Stimulated activated naive CD8-positive, alpha-beta T cell treated with anti-CD3 and anti-CD28 coated beads, Interleukin-15, amount 100 ng/mL, for 72 hours (primary cell): Measurements from ENCODE around the gene TMIE.

Experiments used
- ATAC-seq: fragments of 150-1000 bp; cut with Tn5 transposase; 2 replicates; pipeline ENCODE4 v1.10.0; 2021; ENCODE audit warnings: mild to moderate bottlenecking, moderate library complexity
- DNase-seq, 2 donors: peaks; one replicate each; pipeline ENCODE4 v3.0.0; 2021 to 2022
- H3K27ac Mint-ChIP-seq, 2 donors: one replicate each; pipeline ENCODE4 v1.8.0; 2022; ENCODE audit warnings: mild to moderate bottlenecking in 2 of 2, mixed read lengths in 2 of 2, moderate library complexity in 2 of 2
- H3K27me3 Mint-ChIP-seq: one replicate; pipeline ENCODE4 v1.8.0; 2022; ENCODE audit warnings: mixed read lengths
- H3K4me1 Mint-ChIP-seq: one replicate; pipeline ENCODE4 v1.8.0; 2022; ENCODE audit warnings: mild to moderate bottlenecking, mixed read lengths
- H3K4me3 Mint-ChIP-seq, 2 donors: one replicate each; pipeline ENCODE4 v1.8.0; 2022; ENCODE audit warnings: mild to moderate bottlenecking in 2 of 2, mixed read lengths in 2 of 2, moderate library complexity in 1 of 2
- H3K9me3 Mint-ChIP-seq, 2 donors: one replicate each; pipeline ENCODE4 v1.8.0; 2022; ENCODE audit warnings: mixed read lengths in 2 of 2

TMIE gene

DNA sequence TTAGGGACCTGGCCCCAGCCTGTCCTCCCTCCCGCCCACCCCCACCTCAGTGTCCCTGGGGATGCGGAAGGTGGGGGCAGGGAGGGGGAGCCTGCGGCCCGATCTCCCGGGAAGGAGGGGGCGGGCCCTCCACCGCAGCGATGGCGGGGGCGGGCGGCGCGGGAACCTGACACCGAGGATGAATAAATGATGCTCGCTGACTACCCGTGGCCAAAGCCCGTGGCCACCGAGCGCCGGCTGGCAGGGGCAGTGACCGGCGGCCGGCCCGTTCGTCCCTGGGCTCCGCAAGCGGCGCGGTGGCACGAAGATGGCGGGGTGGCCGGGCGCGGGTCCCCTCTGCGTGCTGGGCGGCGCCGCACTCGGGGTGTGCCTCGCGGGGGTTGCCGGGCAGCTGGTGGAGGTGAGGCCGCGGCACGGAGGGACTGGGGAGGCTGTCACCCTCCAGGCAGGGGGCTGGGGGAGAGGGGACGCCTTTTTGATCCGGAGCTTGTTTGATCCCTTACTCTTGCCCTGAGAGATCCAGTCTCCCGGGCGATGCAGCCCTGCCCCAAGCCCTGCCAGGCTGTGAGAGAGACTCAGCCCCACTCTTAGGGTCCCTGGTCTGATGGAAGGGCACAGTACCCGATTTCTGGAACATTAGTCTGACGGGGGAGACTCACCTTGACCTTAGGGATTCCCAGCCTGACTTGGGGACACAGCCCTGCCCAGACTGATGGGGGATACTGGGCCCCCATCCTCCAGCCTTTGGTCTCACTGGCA, at the start of gene TMIE:
Gene TMIE (plus strand): TSS at position 212 of the 759 bp plus-strand sequence. CDS start 96 bp downstream, at position 308.
- H3K9me3 Mint-ChIP-seq = no peaks in the 10 kb centered on the region
- no peak within 1 kb of the TSS for H3K27ac Mint-ChIP-seq
- peak within 1 kb of the TSS; percentile 34 for H3K4me3 Mint-ChIP-seq
- DNase-seq = no peak
- H3K27me3 Mint-ChIP-seq = peaks cover 13% of the 10 kb centered on the region
- peaks cover 7% of the 10 kb centered on the region for H3K4me1 Mint-ChIP-seq
- peak; percentile 13 for ATAC-seq

DNA sequence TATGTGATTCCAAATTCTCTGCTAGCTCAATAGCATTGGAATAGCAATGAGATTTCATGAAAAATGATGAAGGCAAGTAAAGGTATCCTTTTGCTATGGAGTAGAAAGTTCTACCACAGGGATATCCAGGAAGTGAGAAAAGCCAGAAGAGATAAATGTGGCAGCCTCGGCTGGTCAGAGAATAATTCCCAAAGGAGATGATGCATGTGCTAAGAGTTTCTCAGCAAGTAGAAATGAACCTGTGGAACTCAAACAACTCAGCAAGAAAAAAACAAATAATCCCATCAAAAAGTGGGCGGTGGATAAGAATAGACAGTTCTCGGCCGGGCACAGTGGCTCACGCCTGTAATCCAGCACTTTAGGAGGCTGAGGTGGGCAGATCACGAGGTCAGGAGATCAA, 45.9 kb upstream of the TMIE start:
- Mint-ChIP-seq H3K4me1 (no peaks in the 10 kb centered on the region), H3K27me3 (peaks cover 18% of the 10 kb centered on the region), H3K27ac (no peak overlapping the region), H3K9me3 (peaks cover 12 to 15% of the 10 kb centered on the region in 2 donors), H3K4me3 (no peak overlapping the region)
- DNase-seq (no peak), ATAC-seq (no peak)

DNA sequence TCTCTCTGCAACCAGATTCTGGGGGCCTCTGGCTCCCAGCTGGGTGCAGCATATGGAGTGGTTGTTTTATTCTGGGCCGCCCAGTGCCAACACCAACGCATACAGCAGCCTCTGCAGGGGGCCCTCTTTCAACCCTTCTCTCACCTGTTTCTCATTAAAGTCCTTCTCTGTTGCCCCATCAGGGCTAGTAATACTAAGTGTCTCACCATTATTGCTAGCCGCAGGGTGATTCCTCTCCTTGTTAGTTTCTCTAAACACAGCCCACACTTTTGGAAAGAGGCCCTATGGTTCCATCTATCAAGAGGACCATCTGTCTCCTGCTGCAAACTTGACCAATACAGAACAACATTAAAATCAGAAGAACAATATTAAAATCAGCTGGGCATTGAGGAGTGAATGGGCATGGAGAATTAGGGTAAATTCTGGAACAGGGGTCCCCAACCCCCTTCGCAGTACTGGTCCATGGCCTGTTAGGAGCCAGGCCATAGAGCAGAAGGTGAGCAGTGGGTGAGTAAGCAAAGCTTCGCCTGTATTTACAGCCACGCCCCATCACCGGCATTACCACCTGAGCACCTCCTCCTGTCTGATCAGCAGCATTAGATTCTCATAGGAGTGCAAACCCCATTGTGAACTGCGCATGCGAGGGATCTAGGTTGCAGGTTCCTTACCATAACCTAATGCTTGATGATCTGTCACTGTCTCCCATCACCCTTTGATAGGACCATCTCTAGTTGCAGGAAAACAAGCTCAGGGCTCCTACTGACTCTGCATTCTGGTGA, 44.2 kb upstream of the TMIE start:
- Mint-ChIP-seq H3K27me3 (peaks cover 22% of the 10 kb centered on the region), H3K27ac (no peak overlapping the region), H3K4me3 (no peak overlapping the region), H3K4me1 (no peaks in the 10 kb centered on the region), H3K9me3 (peaks cover 6% of the 10 kb centered on the region in 2 donors)
- ATAC-seq (no peak), DNase-seq (no peak)

- no peak overlapping the region for H3K4me3 Mint-ChIP-seq
- ATAC-seq = no peak
- peaks cover 17% of the 10 kb centered on the region for H3K27me3 Mint-ChIP-seq
- H3K9me3 Mint-ChIP-seq = no peaks in the 10 kb centered on the region
- H3K27ac Mint-ChIP-seq = no peak overlapping the region
- no peak for DNase-seq
- H3K4me1 Mint-ChIP-seq = no peaks in the 10 kb centered on the region
These were observed 41.9 kb upstream of the TMIE start for GRCh38 chr3:46659285-46659684.

- Mint-ChIP-seq H3K4me1 (no peaks in the 10 kb centered on the region), H3K9me3 (no peaks in the 10 kb centered on the region), H3K27ac (peak overlapping the region in 1 of 2 donors; percentile 85), H3K27me3 (peaks cover 14% of the 10 kb centered on the region), H3K4me3 (no peak overlapping the region)
- no peak for ATAC-seq
- no peak for DNase-seq
These were observed 41.2 kb upstream of the TMIE start for GRCh38 chr3:46660003-46660402.

DNA sequence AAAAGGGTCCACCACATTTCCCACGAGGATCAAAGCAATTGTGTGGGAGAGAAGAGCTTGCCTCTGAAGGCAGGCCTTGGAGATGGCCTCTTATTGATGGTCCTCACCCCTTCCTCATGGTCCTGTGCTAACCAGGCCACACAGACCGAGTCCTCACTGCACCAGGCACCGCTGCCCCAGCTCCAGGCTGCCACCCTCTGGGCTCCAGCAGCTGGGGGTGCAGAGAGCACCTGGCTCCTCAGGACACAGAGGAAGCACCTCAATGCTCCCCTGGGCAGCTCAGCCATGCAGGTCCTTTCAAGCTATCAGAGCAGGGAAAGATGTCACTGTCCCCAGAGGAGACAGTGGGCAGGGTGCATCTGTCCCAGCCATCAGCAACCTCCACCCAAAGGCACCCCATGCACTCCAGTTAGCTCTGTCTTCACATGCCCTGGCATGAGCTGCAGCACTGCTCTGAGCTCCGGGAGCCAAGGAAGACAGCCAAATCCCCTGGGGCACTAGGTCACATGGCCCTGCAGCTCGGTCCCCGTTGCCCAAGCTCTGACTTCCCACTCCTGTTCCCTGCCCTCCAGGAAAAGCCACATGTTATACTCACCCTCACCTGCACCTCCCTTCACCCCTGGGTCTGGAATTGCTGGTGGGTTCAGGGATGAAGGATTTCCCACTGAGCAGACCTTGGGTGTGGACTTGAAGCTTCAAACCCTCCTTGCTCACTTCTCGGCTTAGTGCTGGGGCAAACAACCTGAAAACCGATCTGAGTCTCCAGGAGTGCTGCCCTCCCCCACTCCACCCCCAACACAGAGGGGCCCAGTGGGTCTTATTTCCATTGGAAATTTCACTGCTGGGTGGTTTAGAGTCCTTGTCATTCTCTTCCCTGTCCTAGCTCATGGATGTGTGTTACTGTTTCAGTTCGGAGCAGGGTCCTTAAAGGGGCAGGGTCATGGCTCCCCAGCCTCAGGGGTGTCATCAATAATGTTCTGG, 40.4 kb upstream of the TMIE start:
- no peak for ATAC-seq

GRCh38 chr3:46661776-46662766, 39.1 kb upstream of the TMIE start:
- Mint-ChIP-seq H3K4me1 (no peaks in the 10 kb centered on the region), H3K27ac (peak overlapping the region in 1 of 2 donors; percentile 39), H3K27me3 (peaks cover 6% of the 10 kb centered on the region), H3K9me3 (no peaks in the 10 kb centered on the region), H3K4me3 (no peak overlapping the region)
- DNase-seq = no peak
- no peak for ATAC-seq

More for the DNA sequence above, 40.4 kb upstream of the TMIE start:
- H3K9me3 Mint-ChIP-seq = no peaks in the 10 kb centered on the region
- no peak overlapping the region for H3K4me3 Mint-ChIP-seq
- no peak overlapping the region for H3K27ac Mint-ChIP-seq
- H3K4me1 Mint-ChIP-seq = no peaks in the 10 kb centered on the region
- H3K27me3 Mint-ChIP-seq = peaks cover 6% of the 10 kb centered on the region
- no peak for DNase-seq

GRCh38 chr3:46662771-46663551, 38.2 kb upstream of the TMIE start:
- H3K27me3 Mint-ChIP-seq = peaks cover 6% of the 10 kb centered on the region
- no peak overlapping the region for H3K27ac Mint-ChIP-seq
- H3K9me3 Mint-ChIP-seq = no peaks in the 10 kb centered on the region
- DNase-seq (no peak), ATAC-seq (no peak)
- no peak overlapping the region for H3K4me3 Mint-ChIP-seq
- no peaks in the 10 kb centered on the region for H3K4me1 Mint-ChIP-seq

DNA sequence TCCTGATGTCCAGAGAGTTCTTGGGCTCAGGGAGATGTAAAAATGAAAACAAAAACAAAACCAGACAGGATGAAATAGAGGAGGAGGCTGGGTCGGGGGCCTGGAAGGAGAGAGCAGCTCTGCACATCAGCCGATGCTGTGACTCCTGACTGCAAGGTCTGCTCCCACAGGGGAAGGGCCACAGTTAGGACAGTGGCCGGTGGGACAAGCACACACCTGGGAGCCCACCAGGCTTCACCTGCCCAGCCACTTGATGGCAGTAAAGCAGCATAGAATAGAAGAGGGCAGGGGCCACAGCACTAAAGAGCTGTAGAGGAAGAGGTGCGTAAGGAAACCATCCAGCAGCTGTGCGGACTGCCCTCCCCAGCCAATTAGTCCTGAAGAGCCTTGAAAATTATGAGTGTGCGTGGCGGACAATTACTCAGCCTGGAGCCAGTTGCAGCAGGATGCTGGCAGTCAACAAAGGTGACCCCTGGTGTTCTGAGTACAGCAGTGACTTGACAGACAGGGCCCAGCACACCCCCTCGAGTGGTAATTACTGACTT, 37.5 kb upstream of the TMIE start:
- ATAC-seq (peak; percentile 54), DNase-seq (no peak)
- Mint-ChIP-seq H3K4me3 (no peak overlapping the region), H3K9me3 (no peaks in the 10 kb centered on the region), H3K4me1 (no peaks in the 10 kb centered on the region), H3K27ac (no peak overlapping the region), H3K27me3 (peaks cover 6% of the 10 kb centered on the region)

DNA sequence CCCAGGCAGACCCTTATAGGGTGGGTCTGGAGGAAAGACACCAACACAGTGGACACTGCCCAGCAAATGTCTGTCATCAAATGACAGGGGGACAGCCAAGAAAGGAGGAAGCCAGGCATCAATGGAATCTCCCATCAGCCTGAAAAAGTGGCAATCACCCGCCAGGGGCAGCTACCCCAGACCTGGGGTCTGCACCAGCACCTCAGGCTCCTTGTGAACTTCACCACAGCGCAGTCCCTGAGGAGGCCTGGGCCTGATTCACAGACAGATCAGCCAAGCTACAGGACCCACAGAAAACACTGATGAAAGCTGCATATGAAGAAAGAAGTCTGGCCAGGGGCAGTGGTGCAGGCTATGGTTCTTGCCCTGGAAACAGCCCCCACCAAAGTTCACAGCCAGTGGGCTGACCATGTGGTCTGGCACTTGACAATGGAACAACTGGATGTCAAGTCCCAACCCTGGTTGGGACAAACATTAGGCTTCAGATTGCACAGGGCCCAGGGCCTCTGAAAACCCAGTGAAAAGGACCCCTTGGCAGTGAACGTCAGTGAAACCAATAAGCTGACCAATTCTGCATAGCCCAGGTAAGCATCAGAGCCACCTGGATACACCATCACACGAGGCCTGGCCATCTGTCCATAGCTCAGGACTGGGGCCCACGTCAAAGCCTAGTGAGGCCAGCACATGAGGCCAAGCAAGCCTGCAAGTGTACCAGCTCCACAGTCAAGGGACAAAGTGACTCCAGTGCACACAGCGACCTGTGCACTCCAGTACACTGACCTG, 36.8 kb upstream of the TMIE start:
- no peak overlapping the region for H3K27ac Mint-ChIP-seq
- ATAC-seq = no peak
- no peaks in the 10 kb centered on the region for H3K4me1 Mint-ChIP-seq
- peaks cover 6% of the 10 kb centered on the region for H3K27me3 Mint-ChIP-seq
- no peaks in the 10 kb centered on the region for H3K9me3 Mint-ChIP-seq
- H3K4me3 Mint-ChIP-seq = no peak overlapping the region
- no peak for DNase-seq

GRCh38 chr3:46664971-46665762, 36.0 kb upstream of the TMIE start:
- Mint-ChIP-seq H3K4me1 (no peaks in the 10 kb centered on the region), H3K27me3 (peaks cover 6% of the 10 kb centered on the region), H3K27ac (no peak overlapping the region), H3K9me3 (no peaks in the 10 kb centered on the region), H3K4me3 (no peak overlapping the region)
- ATAC-seq (no peak), DNase-seq (no peak)

GRCh38 chr3:46665763-46666452, 35.3 kb upstream of the TMIE start:
- no peak overlapping the region for H3K4me3 Mint-ChIP-seq
- no peak for DNase-seq
- H3K27me3 Mint-ChIP-seq = peaks cover 6% of the 10 kb centered on the region
- peak overlapping the region in 1 of 2 donors; percentile 19 for H3K27ac Mint-ChIP-seq
- ATAC-seq = no peak
- no peaks in the 10 kb centered on the region for H3K9me3 Mint-ChIP-seq
- no peaks in the 10 kb centered on the region for H3K4me1 Mint-ChIP-seq
